ENCODE data around the gene SKIDA1.

The SKIDA1 gene

GRCh38 chr10:21495002-21495751 is 30.3 kb downstream of the SKIDA1 start:
- TF ChIP-seq POLR2AphosphoS5 (IDR thresholded peaks at IDR 0.05; ENCODE audit: low read depth, low read length) = no peak
- no peak for TF ChIP-seq POLR2A (IDR thresholded peaks at IDR 0.05; ENCODE audit: low read depth, low read length)
- TF ChIP-seq TAF1 (IDR thresholded peaks at IDR 0.05; ENCODE audit: borderline replicate concordance, low read depth, low read length) = no peak
- FAIRE-seq (no peak), DNase-seq (ENCODE audit: insufficient read length) (no peak)

GRCh38 chr10:21494191-21495001 is 31.1 kb downstream of the SKIDA1 start:
- FAIRE-seq (peak; percentile 54), DNase-seq (ENCODE audit: insufficient read length) (no peak)
- TF ChIP-seq POLR2A (IDR thresholded peaks at IDR 0.05; ENCODE audit: low read depth, low read length) = no peak

- TF ChIP-seq POLR2AphosphoS5 (IDR thresholded peaks at IDR 0.05; ENCODE audit: low read depth, low read length) (no peak), POLR2A (IDR thresholded peaks at IDR 0.05; ENCODE audit: low read depth, low read length) (no peak), TAF1 (IDR thresholded peaks at IDR 0.05; ENCODE audit: borderline replicate concordance, low read depth, low read length) (no peak)
- no peak for FAIRE-seq
- DNase-seq (ENCODE audit: insufficient read length) = no peak
These were observed 31.7 kb downstream of the SKIDA1 start for GRCh38 chr10:21493784-21494183.

- TF ChIP-seq POLR2A (IDR thresholded peaks at IDR 0.05; ENCODE audit: low read depth, low read length) (no peak), TAF1 (IDR thresholded peaks at IDR 0.05; ENCODE audit: borderline replicate concordance, low read depth, low read length) (no peak), POLR2AphosphoS5 (IDR thresholded peaks at IDR 0.05; ENCODE audit: low read depth, low read length) (no peak)
- no peak for DNase-seq (ENCODE audit: insufficient read length)
- no peak for FAIRE-seq
These were observed 33.1 kb downstream of the SKIDA1 start for GRCh38 chr10:21492421-21492820.

GRCh38 chr10:21490711-21491105 is 34.8 kb downstream of the SKIDA1 start:
- FAIRE-seq (no peak), DNase-seq (ENCODE audit: insufficient read length) (no peak)
- TF ChIP-seq TAF1 (IDR thresholded peaks at IDR 0.05; ENCODE audit: borderline replicate concordance, low read depth, low read length) = no peak
- no peak for TF ChIP-seq POLR2AphosphoS5 (IDR thresholded peaks at IDR 0.05; ENCODE audit: low read depth, low read length)
- no peak for TF ChIP-seq POLR2A (IDR thresholded peaks at IDR 0.05; ENCODE audit: low read depth, low read length)

- TF ChIP-seq POLR2A (IDR thresholded peaks at IDR 0.05; ENCODE audit: low read depth, low read length) (no peak), POLR2AphosphoS5 (IDR thresholded peaks at IDR 0.05; ENCODE audit: low read depth, low read length) (no peak), TAF1 (IDR thresholded peaks at IDR 0.05; ENCODE audit: borderline replicate concordance, low read depth, low read length) (no peak)
- no peak for DNase-seq (ENCODE audit: insufficient read length)
- FAIRE-seq = no peak
These were observed 35.3 kb downstream of the SKIDA1 start for GRCh38 chr10:21490028-21490710.

- TF ChIP-seq POLR2AphosphoS5 (IDR thresholded peaks at IDR 0.05; ENCODE audit: low read depth, low read length) (no peak), POLR2A (IDR thresholded peaks at IDR 0.05; ENCODE audit: low read depth, low read length) (no peak), TAF1 (IDR thresholded peaks at IDR 0.05; ENCODE audit: borderline replicate concordance, low read depth, low read length) (no peak)
- peak; percentile 24 for FAIRE-seq
These were observed 36.5 kb downstream of the SKIDA1 start for GRCh38 chr10:21488957-21489446.

GRCh38 chr10:21488246-21488956 is 37.1 kb downstream of the SKIDA1 start:
- no peak for TF ChIP-seq TAF1 (IDR thresholded peaks at IDR 0.05; ENCODE audit: borderline replicate concordance, low read depth, low read length)
- TF ChIP-seq POLR2A (IDR thresholded peaks at IDR 0.05; ENCODE audit: low read depth, low read length) = no peak
- TF ChIP-seq POLR2AphosphoS5 (IDR thresholded peaks at IDR 0.05; ENCODE audit: low read depth, low read length) = no peak
- no peak for FAIRE-seq
- no peak for DNase-seq (ENCODE audit: insufficient read length)

More at GRCh38 chr10:21488957-21489446, 36.5 kb downstream of the SKIDA1 start:
- DNase-seq (ENCODE audit: insufficient read length) = no peak

- TF ChIP-seq POLR2A (IDR thresholded peaks at IDR 0.05; ENCODE audit: low read depth, low read length) = no peak
- TF ChIP-seq TAF1 (IDR thresholded peaks at IDR 0.05; ENCODE audit: borderline replicate concordance, low read depth, low read length) = no peak
- no peak for TF ChIP-seq POLR2AphosphoS5 (IDR thresholded peaks at IDR 0.05; ENCODE audit: low read depth, low read length)
- FAIRE-seq (no peak), DNase-seq (ENCODE audit: insufficient read length) (no peak)
These were observed 37.9 kb downstream of the SKIDA1 start for GRCh38 chr10:21487416-21488180.

GRCh38 chr10:21482821-21483220 is 42.7 kb downstream of the SKIDA1 start:
- FAIRE-seq (no peak), DNase-seq (ENCODE audit: insufficient read length) (no peak)
- no peak for TF ChIP-seq POLR2AphosphoS5 (IDR thresholded peaks at IDR 0.05; ENCODE audit: low read depth, low read length)
- no peak for TF ChIP-seq POLR2A (IDR thresholded peaks at IDR 0.05; ENCODE audit: low read depth, low read length)
- TF ChIP-seq TAF1 (IDR thresholded peaks at IDR 0.05; ENCODE audit: borderline replicate concordance, low read depth, low read length) = no peak
